Upper lobe of right lung (tissue), 1 donor: ENCODE results near the gene MVK. TPM values are rescaled to one million over a fixed set of nuclear protein-coding genes. Genes with fewer than 3 reads are reported as not detected.

Experiments used
- ATAC-seq: fragments of 200-7000 bp; cut with Tn5 transposase; one replicate; pipeline ENCODE4 v1.9.1; 2020; ENCODE audit warnings: mild to moderate bottlenecking, moderate library complexity
- DNase-seq: peaks from one replicate; pipeline ENCODE4 v3.0.0-alpha.2; 2020
- H3K27ac ChIP-seq: fragments of 200-600 bp; one replicate; pipeline ENCODE4 v1.8.0; 2022
- H3K27me3 ChIP-seq: fragments of 200-600 bp; one replicate; pipeline ENCODE4 v1.8.0; 2022; ENCODE audit warnings: mild to moderate bottlenecking
- H3K36me3 ChIP-seq: fragments of 200-600 bp; one replicate; pipeline ENCODE4 v1.8.0; 2022
- H3K4me1 ChIP-seq: fragments of 200-600 bp; one replicate; pipeline ENCODE4 v1.8.0; 2022
- H3K4me3 ChIP-seq: fragments of 200-600 bp; one replicate; pipeline ENCODE4 v1.8.0; 2022; ENCODE audit warnings: mild to moderate bottlenecking
- H3K9me3 ChIP-seq: fragments of 200-600 bp; one replicate; pipeline ENCODE4 v1.8.0; 2022
- CTCF ChIP-seq: fragments of 200-600 bp; IDR thresholded peaks from one replicate; pipeline ENCODE4 v1.8.0; 2022; ENCODE audit warnings: antibody characterized with exemption
- intact Hi-C: fragments of 100-400 bp; cut with DNase I; formaldehyde crosslinking; loops from one replicate; pipeline ENCODE4 v1.11.0; 2022
- total RNA-seq: library from RNA; stranded (reverse); fragmentation: NEBNext Ultra II Directional; extraction: Animal tissue kit (Norgen Biotek cat#: 25700); gene quantifications from one replicate; pipeline ENCODE4 v1.2.1, GENCODE V29; 2021
- donor health status: DM: no; HTN: yes; CAD: no; lungs with severe emphysema.

Gene MVK
- total RNA-seq, 1 donor from 2014 or later, result 27.3 TPM

- H3K9me3 ChIP-seq, result no peaks in the 10 kb centered on the region
- no peak for DNase-seq
- no peak for ATAC-seq
- no peak overlapping the region for H3K27ac ChIP-seq
- peaks cover 17% of the 10 kb centered on the region for H3K27me3 ChIP-seq
- H3K4me1 ChIP-seq, result no peaks in the 10 kb centered on the region
- H3K36me3 ChIP-seq, result no peaks in the 10 kb centered on the region
- intact Hi-C loops, result no loop called here
- H3K4me3 ChIP-seq, result no peak overlapping the region
- TF ChIP-seq CTCF, result no peak
Observed at GRCh38 chr12:109552971-109553370, 20.6 kb upstream of the MVK start.

DNA sequence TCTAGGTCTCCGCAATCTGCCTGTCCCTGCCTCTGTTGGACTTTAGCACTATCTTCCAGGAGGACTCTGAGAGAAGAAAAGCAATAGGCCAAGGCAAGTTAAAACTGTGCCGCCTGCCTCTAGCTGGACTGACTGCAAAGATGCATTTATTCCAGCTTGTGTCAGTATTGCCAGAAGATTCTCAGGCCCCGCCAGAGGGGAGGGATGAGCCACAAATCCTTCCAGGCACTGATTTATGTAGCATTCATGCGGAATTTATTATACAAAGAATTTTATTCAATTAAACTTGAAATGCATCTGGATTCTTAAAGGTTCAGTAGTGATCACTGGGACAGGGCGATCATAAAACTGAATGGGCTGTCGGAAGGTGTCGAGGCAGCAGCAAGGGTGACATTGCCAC, 20.1 kb upstream of the MVK start:
- Histone ChIP-seq H3K4me1 (no peaks in the 10 kb centered on the region), H3K36me3 (no peaks in the 10 kb centered on the region), H3K27ac (no peak overlapping the region), H3K4me3 (no peak overlapping the region), H3K27me3 (peaks cover 13% of the 10 kb centered on the region), H3K9me3 (no peaks in the 10 kb centered on the region)
- DNase-seq, result no peak
- intact Hi-C loops, result no loop called here
- TF ChIP-seq CTCF, result no peak
- no peak for ATAC-seq

DNA sequence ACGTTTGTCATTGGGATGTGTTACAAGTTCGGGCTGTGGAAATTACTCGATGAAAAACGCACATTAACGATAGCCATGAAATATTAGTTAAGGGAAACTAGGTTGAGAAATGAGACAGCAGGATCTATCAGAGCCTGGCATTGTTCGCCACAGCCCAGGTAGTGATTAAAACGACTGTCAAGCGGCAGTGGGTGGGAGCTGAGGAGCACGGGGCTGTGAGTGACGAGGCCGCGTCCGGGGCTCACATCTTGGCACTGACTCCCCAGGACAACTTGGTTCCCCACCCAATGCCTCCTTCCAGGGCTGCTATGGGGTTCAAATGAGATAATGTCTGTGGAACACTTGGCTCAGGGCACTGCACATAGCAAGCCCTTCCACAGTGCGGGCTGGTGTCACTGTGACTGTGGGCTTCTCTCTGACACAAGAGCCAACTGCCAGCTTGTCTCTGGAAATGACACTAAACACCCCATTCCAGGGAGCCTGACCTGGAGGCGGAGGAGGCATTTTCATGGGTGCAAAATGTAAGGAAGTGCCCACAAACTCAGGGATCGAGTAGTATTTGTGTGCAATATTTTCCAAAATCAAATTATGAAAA, 19.6 kb upstream of the MVK start:
- Histone ChIP-seq H3K36me3 (no peaks in the 10 kb centered on the region), H3K27ac (no peak overlapping the region), H3K4me3 (no peak overlapping the region), H3K9me3 (no peaks in the 10 kb centered on the region), H3K4me1 (no peaks in the 10 kb centered on the region), H3K27me3 (peaks cover 12% of the 10 kb centered on the region)
- intact Hi-C loops, result no loop called here
- ATAC-seq (no peak), DNase-seq (no peak)
- no peak for TF ChIP-seq CTCF

- H3K4me3 ChIP-seq, result no peak overlapping the region
- intact Hi-C loops, result no loop called here
- no peak overlapping the region for H3K27ac ChIP-seq
- H3K4me1 ChIP-seq, result no peaks in the 10 kb centered on the region
- no peak for TF ChIP-seq CTCF
- H3K9me3 ChIP-seq, result no peaks in the 10 kb centered on the region
- H3K36me3 ChIP-seq, result no peaks in the 10 kb centered on the region
- no peak for DNase-seq
- no peak for ATAC-seq
- peaks cover 9% of the 10 kb centered on the region for H3K27me3 ChIP-seq
Observed at GRCh38 chr12:109554761-109555160, 18.8 kb upstream of the MVK start.

DNA sequence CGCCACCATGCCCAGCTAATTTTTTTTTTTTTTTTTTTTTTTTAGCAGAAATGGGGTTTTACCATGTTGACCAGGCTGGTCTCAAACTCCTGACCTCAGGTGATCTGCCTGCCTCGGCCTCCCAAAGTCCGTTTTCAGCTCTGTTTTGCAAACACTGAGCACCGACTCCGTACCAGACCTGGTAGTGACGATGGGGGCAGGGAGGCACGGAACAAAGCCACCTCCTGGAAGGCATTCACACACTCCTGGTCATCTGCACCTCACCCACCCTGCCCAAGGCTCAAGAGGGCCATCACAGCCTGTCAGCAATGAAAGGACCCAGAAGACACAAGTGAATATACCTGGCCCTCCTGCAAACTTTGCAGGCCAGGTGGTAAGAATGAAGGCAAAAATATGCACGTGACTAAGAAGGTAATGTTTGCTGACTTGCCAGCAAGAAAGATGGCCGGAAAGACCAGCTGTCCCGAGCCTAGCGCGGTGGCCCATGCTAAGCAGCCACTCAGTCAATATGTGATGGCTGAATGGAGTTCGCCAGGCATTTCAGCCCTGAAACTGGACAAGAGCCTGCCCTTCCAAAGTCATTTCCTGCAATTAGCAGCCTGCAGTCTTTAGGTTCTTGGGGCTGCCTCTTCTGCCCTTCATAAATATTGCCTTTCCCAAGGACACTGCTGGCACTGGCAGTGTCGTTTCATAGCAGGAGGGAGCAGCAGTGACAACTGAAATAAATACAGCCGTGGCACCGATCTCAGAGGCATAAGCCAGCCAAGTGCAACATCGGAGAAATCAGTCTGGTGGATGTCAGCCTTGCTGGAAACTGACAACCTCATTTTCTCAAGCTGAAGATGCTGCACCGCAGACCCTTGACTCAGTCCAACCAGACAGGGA, 17.9 kb upstream of the MVK start:
- Histone ChIP-seq H3K27me3 (no peaks in the 10 kb centered on the region), H3K27ac (no peak overlapping the region), H3K4me3 (no peak overlapping the region), H3K4me1 (no peaks in the 10 kb centered on the region), H3K9me3 (no peaks in the 10 kb centered on the region), H3K36me3 (no peaks in the 10 kb centered on the region)
- DNase-seq (no peak), ATAC-seq (no peak)
- no peak for TF ChIP-seq CTCF
- intact Hi-C loops, result no loop called here
